HL-60 (cell line): ENCODE data around the gene ZNF496.
"Not testable (repeated sequence)": the region's sequence is repeated elsewhere in the genome, so short reads cannot be mapped to it uniquely, and the experiment has no call there.

Experiments used
- CTCF ChIP-seq: IDR thresholded peaks from one replicate; pipeline ENCODE4 v1.5.1; 2011; ENCODE audit warnings: low read length, control low read depth, inconsistent platforms; ENCODE audit not compliant: insufficient read depth
- POLR2AphosphoS5 ChIP-seq: IDR thresholded peaks from 2 replicates; pipeline ENCODE4 v1.6.1; 2012; ENCODE audit warnings: low read depth
- REST ChIP-seq: IDR thresholded peaks from 2 replicates; pipeline ENCODE4 v1.6.1; 2012; ENCODE audit warnings: low read depth; ENCODE audit not compliant: insufficient replicate concordance
- SPI1 ChIP-seq: IDR thresholded peaks from 2 replicates; pipeline ENCODE4 v1.6.1; 2012; ENCODE audit warnings: low read depth, mild to moderate bottlenecking, borderline replicate concordance

- TF ChIP-seq REST, CTCF, SPI1, POLR2AphosphoS5: not testable (repeated sequence)
Observed at GRCh38 chr1:247363000-247363399, 31.3 kb upstream of the ZNF496 start.
